Fibroblast of skin of abdomen (primary cell): ENCODE results near the gene MAPK10.

ENCODE experiments used
- DNase-seq: peaks from one replicate; pipeline ENCODE4 v3.0.0-alpha.2; 2013

Gene MAPK10

GRCh38 chr4:86272669-86273068 is 87.2 kb downstream of the MAPK10 start:
- DNase-seq: no peak

GRCh38 chr4:86271057-86271456 is 88.8 kb downstream of the MAPK10 start:
- no peak for DNase-seq

- DNase-seq: no peak
Measured at GRCh38 chr4:86269354-86269753, 90.5 kb downstream of the MAPK10 start.

DNA sequence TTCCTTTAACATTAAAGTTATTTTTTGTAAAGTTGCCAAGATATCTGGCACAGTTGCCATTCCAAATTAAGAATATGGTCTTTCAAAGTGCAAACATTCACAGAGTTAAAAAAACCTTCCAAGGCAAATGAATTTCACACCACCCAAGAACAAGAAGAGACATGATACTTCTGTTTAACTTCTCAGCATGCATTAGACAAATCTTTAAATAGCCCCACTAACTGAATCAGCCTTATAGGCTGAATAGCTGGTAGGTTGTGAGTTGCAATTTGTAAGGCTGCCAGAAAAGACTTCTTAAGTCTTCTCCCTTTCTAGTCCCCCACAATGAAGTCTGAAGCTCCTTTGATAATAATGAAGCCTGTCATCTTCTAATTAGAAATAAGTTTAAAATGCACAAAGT is 95.6 kb downstream of the MAPK10 start:
- DNase-seq: no peak

DNA sequence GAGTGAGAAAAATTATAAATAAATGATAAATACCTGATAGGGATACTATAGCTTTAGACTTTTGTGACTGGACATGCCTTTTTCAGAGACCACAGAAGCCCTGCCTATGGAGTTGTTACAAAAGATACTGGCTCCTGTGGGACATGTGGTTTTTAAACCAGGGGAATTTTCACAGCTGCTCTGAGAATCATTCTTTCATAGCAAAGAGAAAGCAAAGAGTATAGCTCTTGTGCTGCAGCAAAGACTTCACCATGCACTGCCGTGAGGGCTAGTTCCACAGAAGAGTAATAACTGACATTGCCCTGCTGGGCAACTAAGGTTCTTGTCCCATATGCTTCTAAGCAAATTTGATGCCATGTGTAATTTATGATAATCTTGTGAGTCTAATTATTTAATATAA is 98.2 kb downstream of the MAPK10 start:
- DNase-seq: peak; percentile 5

DNA sequence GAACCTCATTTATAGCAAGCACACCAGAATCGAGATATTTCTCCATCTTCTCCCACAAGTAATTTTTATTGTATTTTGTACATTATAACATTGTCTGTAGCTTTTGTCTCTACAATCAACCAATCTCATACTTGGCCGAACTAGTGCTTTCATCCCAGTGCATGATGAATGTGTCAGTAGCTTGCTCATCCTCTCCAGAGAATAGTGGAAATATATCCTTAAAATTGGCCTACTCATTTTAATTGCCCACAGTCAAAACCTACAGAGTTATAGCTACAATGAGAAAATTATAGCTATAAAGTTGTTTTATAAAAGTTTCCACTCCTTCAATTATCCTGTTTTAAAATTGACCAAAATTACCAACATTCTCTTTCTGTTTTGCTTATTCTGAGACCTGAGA is 103.8 kb downstream of the MAPK10 start:
- no peak for DNase-seq

DNA sequence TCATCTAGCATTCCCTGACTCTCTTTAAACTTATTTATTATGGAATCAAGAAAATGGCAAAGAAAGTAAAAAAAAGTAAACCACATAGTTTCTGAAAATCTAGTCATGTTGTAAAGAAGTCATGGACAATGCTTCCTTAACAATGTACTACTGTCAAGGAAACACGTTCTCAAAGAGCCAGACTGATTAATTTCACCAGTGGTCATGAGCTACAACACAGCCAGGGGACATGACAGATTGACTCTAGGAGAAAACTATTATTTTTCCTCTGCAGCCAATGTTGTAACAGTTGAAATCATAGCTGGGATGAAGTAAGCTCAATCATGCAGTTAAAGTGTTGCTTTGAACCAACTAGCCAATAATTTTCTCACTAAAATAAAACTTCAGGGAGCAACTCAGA is 109.2 kb downstream of the MAPK10 start:
- peak; percentile 29 for DNase-seq

- DNase-seq: peak; percentile 30
Measured at GRCh38 chr4:86250006-86250405, 109.8 kb downstream of the MAPK10 start.

DNA sequence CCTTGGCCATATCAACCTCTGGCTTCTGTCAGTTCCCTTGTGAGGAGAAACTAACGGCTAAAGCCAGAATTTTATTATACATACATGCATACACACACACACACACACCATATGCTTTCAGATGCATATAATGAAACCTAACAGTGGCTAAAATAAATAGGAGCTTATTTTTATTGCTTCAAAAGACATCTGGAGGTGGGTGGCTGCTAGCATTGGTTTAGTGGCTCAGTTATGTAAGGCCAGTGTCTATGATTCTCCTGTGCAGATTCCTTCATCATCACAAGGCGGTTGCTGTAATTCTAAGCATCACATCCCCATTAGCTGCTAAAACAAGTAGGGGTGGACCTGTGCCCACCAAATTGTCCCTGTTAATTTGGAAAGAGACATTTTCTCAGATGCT is 110.8 kb downstream of the MAPK10 start:
- no peak for DNase-seq

DNA sequence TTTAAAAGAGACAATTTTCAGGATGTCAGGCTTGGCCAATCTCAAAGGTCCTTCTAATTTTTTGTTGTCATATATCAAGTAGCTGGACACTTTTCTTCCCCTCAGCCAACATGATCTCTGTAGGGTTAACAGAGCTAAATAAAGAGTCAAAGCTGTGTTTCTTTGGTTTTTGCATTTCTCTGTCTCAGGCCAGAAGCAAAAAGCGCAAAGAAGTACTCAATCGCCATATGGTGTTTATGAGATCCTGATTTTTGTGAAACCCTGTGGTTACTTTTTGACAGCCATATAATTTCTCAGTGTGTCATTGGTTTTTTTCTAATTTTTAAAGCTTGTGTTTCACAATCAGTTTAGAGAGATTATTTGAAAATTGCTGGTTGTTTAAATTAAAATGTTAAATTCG is 111.9 kb downstream of the MAPK10 start:
- DNase-seq: peak; percentile 63

DNA sequence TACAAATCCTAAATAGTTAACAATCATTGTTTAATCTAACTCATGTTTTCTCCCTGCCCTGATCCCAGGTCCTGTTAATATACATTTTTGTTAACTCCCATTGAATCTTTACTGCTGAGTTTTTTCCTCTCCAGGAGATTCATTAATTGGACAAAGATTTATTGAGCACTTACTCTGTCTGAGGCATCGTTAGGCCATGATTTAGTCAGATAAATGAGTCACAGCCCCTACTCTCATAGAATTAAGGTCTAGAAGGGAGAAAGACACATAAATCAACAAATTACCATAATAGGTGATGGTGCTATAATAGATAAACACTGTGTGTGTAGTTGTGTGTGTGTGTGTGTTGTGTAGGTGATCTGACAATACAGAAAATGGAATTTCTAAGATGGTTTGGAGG is 112.5 kb downstream of the MAPK10 start:
- DNase-seq: peak; percentile 62

DNA sequence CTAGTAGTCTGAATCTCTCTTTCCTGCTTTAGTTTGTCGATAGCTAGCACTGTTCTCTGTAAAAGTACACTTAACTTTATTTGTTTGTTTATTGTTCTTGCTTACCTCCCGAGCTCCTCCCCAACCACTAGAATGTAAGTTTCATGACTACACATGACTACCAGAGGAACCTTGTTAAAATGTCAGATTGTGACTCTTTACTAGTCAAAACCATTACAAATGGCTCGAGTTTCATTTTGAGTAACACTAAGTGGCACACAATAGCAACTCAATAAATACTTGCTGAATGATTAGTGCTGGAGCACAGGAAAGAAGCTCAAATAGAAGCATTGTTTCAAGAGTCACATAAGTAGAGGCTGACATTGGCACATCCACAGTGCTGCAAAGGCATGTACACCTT is 116.1 kb downstream of the MAPK10 start:
- no peak for DNase-seq

- DNase-seq: no peak
Measured at GRCh38 chr4:86242677-86243076, 117.2 kb downstream of the MAPK10 start.

- DNase-seq: no peak
Measured at GRCh38 chr4:86235549-86235948, 124.3 kb downstream of the MAPK10 start.

- peak; percentile 81 for DNase-seq
Measured at GRCh38 chr4:86233681-86234080, 126.2 kb downstream of the MAPK10 start.

- no peak for DNase-seq
Measured at GRCh38 chr4:86233090-86233489, 126.8 kb downstream of the MAPK10 start.

- peak; percentile 48 for DNase-seq
Measured at GRCh38 chr4:86223472-86223871, 136.4 kb downstream of the MAPK10 start.

- DNase-seq: no peak
Measured at GRCh38 chr4:86221002-86221401, 138.9 kb downstream of the MAPK10 start.

DNA sequence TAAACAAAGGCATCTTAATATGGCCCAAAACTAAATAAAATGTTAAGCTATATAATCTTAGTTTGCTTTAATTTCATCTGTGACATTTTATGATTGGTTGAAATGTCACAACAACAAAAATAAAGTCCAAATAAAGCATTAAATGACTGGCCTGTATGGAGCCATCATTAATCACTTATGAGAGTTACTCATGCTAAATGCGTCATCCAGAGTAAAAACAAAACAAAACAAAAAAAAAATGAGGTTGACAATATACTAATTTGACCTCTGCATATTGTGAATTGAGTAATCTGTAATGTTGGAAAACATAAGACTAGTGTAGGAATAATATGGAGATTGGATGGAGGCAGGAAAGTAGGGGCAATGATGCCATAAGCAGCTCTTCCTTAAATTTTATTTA is 139.7 kb downstream of the MAPK10 start:
- DNase-seq: no peak

GRCh38 chr4:86218746-86219473 is 140.9 kb downstream of the MAPK10 start:
- DNase-seq: peak; percentile 54

GRCh38 chr4:86203176-86203575 is 156.7 kb downstream of the MAPK10 start:
- DNase-seq: peak; percentile 51

GRCh38 chr4:86185659-86186058 is 174.2 kb downstream of the MAPK10 start:
- DNase-seq: peak; percentile 18

DNA sequence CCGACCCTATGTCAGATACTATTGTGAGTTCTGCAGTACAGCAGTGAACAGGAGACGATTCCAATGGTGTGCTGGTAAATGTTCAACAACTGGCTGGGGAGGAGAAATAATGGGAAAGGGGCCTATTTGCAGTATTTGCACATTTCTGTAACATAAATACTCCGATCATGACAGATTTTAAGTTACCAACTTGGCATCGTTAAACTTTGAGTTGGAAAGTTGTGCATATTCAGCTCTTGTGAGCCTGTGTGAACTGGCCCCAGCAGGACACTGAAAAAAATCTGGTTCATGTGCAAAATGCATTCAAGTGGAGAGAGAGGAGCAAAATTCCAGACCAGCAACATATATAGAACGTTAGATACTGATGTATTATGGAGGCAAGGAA is 175.0 kb downstream of the MAPK10 start:
- DNase-seq: no peak

GRCh38 chr4:86184216-86184900 is 175.5 kb downstream of the MAPK10 start:
- peak; percentile 48 for DNase-seq
